Activated T-cell treated with anti-CD3 and anti-CD28 coated beads, Interleukin-2, amount 50 U/mL, for 1 hour (primary cell): ENCODE measurements around the gene KIRREL3.

Experiments used
- DNase-seq: peaks from one replicate; pipeline ENCODE4 v3.0.0-alpha.2; 2020

The KIRREL3 gene

DNA sequence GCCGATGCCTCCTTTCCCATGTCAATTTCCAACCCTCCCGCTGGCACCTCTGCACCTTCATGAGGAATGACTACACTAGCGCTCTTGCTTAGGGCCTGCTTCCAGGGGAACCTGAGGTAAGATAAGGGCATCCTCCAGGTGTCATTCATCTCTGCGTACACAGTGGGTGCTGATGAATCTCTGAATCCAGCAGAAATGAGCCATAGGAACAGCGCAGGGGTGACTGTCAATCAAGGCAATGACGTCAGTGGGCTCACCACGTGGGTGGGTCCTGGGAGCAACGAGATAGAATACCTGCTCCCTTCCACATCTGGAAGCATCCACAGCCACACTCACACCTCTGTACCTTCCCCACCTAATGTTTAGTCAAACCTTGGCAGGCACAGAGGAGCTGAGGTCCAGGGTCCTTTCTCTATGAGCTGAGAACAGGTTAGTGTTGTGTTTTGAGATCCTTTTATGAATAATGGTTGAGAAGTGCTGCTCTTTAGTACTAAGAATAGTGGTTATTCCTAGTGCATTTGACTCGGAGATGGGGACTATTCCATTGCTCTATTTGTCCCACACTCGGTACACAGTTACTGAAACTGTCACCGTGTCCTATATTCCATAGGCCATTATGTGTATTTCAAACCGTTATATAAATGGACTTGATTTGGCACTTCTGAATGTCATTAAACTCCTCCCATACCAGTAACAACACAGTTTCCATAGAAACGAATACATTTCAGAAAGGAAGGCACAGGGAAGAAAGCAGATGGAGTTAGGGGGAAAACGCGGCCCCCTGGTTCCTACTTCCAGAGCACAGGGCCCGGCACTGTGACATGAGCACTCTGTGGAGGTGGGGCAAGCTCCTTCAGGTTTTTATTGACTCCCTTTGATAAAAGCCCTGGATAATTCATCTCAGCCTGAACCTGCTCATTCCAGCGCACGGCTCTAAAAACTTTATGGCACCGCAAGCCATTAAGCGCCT lies 451.7 kb downstream of the KIRREL3 start:
- DNase-seq, result no peak

- no peak for DNase-seq
Observed at GRCh38 chr11:126547691-126548090, 452.9 kb downstream of the KIRREL3 start.

DNA sequence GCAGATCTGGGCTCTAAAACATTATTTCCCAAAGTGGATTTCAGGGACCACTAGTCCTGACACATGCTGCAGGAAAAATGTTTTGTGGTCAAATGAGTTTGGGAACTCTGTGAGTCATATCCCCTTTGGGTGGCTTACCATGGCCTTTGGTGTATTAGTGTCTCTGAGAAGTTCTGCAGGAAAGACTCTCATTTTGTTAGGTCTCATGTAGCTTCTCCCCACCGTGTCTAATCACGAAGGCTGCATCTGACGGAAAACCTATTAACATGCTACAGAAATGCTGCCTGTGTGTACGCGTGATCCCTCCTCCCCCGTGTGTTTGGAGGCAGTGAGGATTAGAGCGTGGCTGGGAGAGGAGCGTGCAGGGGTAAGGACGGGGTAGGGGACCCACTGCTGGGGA lies 453.4 kb downstream of the KIRREL3 start:
- no peak for DNase-seq

DNA sequence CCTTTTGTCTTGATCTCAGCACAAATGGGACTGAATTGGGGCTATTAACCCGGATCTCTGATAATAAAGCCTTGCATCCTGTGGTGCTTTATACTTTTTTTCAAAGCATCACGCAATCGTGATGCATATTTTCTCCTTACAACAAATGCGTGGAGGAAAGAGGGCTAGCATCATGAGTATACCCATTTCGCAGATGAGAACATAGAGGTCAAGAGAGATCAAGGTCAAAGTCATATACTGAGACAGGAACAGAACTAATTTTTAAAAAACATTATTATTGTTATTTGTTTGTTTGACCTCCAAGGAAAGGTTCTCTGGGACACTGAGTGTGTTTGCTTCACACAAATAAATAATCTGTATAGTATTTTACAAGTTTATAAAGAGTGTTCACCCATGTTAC lies 453.9 kb downstream of the KIRREL3 start:
- no peak for DNase-seq

DNA sequence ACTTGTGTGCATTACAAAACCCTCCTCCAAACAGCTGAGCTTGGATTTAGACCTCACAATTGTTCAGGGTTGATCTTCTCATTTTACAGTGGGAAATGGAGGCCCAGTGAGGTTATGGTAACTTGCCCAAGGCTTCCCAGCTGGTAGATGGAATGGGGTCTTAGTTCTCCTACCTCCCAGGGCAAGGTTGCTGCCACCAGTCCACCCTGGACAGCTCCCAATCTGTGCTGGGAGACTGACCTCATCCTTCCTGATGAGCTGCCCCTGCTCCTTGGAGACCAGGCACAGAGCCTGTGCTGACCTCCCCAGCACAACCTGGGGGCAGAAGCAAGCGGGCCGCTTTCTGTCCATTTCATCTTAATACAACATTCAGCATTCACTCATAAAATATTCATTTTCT lies 454.4 kb downstream of the KIRREL3 start:
- DNase-seq, result no peak

GRCh38 chr11:126545057-126545555 lies 455.5 kb downstream of the KIRREL3 start:
- DNase-seq, result no peak

DNA sequence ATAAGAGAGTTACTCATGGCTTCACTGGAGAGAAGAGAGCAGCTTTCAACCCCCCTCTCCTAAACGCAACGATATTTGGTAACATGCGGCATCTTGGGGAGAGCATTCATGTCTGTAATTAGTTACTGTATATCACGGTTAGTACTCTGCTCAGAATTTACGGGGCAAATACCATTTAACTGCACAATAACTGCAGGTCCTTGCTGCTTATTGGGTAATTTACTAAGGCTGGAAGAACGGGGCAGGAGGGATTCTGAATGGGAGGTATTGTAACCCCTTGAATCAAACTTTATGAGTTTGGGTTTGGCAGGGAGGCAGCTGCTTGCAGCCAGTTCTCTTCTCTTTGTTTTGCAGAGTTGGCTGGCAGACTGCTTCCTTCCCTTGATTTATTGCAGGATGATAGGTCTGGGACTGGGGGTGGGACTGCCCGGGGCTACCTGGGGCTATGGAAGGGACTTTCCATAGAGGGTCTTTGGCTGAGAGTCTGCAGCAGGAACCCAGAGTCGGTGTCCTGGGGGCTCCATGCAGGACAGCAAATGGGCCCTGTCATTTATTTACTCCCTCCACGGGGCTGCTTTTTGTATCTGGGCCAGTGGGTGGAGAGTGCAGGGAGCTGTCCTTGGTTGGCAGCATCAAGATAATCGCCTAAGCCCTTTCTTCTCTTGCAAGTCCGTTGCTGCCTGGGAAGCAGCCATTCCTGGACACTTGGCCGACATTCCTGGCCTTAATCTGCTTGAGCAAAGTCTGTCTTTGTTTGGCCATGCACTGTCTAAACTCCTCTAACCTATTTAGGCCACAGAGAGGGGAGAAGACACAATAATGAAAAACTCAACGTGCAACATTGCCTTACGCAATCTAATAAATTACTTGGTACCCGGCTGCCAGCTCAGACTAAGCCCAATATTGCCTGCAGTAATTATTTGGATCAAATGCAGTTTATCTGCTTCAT lies 456.2 kb downstream of the KIRREL3 start:
- DNase-seq, result no peak

DNA sequence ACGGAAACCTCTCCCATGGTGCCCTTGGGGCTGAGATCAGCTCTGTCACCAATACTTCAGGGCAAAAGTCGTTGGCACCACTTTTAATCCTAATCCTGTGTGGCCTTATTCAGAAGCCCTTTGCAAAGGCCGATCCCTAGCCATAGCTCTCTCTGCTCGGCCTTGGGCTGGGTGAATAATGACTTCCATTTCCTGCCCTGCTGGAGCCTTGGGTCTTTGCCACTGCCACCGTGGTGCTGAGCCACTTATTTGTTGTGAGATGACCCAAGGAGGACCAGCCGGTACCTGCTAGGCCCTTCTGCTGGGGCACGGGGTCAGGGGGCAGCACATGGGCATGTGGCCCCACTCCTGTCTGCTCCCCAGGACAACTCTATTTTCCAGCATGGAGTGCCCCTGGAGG lies 456.9 kb downstream of the KIRREL3 start:
- DNase-seq, result no peak

DNA sequence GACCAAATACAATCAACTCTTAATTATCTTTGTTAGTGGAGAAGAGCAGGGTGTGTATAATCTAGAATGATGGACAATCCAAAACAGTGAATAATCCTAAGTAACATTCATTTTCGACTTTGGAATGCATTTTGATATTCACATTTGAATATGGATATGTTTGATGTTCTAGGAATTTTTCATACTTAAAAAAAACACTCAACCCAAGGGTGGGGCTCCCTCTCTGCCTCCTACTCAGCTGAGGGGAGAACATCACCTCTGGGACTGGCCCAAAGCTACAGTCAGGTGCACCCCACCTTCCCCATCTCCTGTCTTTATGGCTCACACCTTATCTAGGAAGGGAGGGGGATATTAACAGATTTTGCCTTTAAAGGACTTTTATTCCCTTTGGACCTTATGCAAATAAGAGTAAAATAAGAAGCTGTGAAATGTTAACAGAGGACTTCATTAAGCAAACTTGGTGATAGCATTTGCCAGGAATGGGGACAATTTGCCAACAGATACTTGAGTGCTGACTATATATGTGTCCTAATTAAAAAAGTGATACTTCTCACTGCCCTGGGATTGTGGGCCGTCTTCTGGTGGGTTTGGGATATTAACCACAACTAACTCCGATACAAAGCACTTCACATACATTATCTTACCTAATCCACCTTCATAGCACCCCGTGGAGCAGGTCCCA lies 458.1 kb downstream of the KIRREL3 start:
- DNase-seq, result no peak

DNA sequence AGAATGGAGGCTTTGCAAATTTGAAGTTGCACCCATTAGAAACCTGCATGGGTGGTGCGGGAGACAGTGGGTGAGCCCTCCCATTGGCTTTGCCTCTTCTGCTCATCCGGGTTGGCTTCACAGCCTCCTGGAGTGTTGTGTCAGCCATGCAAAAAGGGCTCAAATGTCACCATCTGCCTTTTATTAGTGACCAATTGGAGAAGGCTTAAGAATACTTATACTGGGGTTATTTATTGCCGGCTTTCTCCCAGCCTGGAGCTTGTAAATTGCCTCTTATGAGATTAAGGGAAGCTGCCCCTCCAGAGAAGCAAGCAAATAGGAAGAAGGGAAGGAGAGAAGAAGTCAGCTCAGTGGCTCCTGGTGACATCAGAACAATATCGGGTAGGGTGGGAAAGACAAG lies 462.5 kb downstream of the KIRREL3 start:
- DNase-seq, result no peak

DNA sequence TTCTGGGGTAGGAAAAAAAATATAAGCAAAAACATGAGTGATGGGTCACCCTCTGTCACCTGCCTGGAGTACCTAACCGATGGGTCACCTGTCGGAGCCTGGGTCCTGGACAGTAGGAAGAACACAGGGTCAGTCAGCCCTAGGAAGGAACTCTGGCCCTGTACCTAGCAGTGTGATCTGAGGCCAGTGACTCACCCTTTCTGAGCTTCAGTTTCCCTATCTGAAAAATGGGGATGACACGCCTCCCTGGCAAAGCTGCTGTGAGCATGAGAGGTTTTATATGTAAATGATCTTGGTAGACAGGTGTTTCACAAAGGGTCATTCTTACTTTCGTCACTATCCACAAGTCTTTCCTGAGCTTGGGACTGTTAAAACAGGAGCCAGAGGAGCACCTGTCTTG lies 463.1 kb downstream of the KIRREL3 start:
- no peak for DNase-seq

GRCh38 chr11:126534141-126534805 lies 466.3 kb downstream of the KIRREL3 start:
- no peak for DNase-seq

- DNase-seq, result no peak
Observed at GRCh38 chr11:126533560-126533959, 467.0 kb downstream of the KIRREL3 start.

GRCh38 chr11:126530416-126530815 lies 470.2 kb downstream of the KIRREL3 start:
- no peak for DNase-seq

DNA sequence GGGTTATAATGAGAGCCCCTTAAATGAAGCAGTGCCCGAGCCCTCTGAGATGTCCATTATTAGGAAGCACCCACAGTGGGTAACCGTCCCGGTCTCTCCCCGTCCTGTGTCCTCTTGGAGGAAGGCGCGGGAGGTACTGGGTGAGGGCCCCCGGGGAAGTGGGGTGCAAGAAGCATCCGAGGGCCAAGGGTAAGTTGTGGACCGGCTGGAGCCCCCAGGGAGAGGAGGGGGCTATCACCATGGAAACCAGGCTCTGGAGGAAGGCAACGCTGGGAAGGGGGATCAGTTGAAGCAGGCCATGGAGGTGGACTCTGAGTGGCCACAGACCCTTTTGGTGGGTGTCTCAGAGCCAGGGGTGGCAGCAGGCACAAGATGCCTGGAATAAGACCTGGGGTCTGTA lies 471.5 kb downstream of the KIRREL3 start:
- no peak for DNase-seq

DNA sequence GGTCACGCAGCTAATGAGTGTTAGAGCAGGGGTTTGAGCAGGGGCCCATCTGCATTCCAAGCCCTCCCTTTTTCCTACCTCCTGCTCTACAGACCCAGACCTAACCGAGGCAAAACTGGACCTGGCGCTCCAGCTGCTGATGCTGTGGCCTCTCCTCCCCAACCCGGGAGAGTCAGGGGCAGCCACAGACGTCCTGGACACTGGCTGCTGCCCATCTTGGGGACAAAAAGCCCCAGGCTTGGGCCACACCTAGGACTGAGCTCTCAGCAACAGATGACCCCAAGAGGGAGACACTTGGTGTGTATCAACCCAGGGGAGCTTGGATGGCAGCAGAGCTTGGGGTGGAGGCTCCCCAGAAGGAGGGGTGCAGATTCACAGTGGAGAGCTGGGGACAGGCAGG lies 472.5 kb downstream of the KIRREL3 start:
- DNase-seq, result no peak

GRCh38 chr11:126527651-126528050 lies 472.9 kb downstream of the KIRREL3 start:
- DNase-seq, result no peak

- no peak for DNase-seq
Observed at GRCh38 chr11:126526471-126526870, 474.1 kb downstream of the KIRREL3 start.

- DNase-seq, result no peak
Observed at GRCh38 chr11:126525702-126526101, 474.9 kb downstream of the KIRREL3 start.

- DNase-seq, result no peak
Observed at GRCh38 chr11:126525216-126525615, 475.4 kb downstream of the KIRREL3 start.

GRCh38 chr11:126523441-126524205 lies 476.9 kb downstream of the KIRREL3 start:
- DNase-seq, result no peak
